Lower lobe of right lung (tissue), 2 donors: ENCODE measurements around the gene EXD3. TPM values are rescaled to one million over a fixed set of nuclear protein-coding genes. Genes with fewer than 3 reads are reported as not detected.

Source experiments
- ATAC-seq, 2 donors: fragments of 200-7000 bp; cut with Tn5 transposase; one replicate each; pipeline ENCODE4 v1.9.1; 2020 to 2022; ENCODE audit warnings: mild to moderate bottlenecking in 2 of 2, moderate library complexity in 2 of 2
- DNase-seq: peaks from one replicate; pipeline ENCODE4 v3.0.0-alpha.2; 2020
- H3K27ac ChIP-seq: fragments of 200-600 bp; one replicate; pipeline ENCODE4 v1.8.0; 2022
- H3K27me3 ChIP-seq: fragments of 200-600 bp; one replicate; pipeline ENCODE4 v1.8.0; 2022; ENCODE audit warnings: low read depth
- H3K36me3 ChIP-seq: fragments of 200-600 bp; one replicate; pipeline ENCODE4 v1.8.0; 2022; ENCODE audit warnings: mild to moderate bottlenecking
- H3K4me1 ChIP-seq: fragments of 200-600 bp; one replicate; pipeline ENCODE4 v1.8.0; 2022
- H3K4me3 ChIP-seq: fragments of 200-600 bp; one replicate; pipeline ENCODE4 v1.8.0; 2022; ENCODE audit warnings: mild to moderate bottlenecking
- H3K9me3 ChIP-seq: fragments of 200-600 bp; one replicate; pipeline ENCODE4 v1.8.0; 2022
- CTCF ChIP-seq: fragments of 200-600 bp; IDR thresholded peaks from one replicate; pipeline ENCODE4 v1.8.0; 2022; ENCODE audit warnings: antibody characterized with exemption, mild to moderate bottlenecking
- intact Hi-C: fragments of 100-400 bp; cut with DNase I; formaldehyde crosslinking; loops from one replicate; pipeline ENCODE4 v1.11.0; 2022
- total RNA-seq: library from RNA; stranded (reverse); fragmentation: NEBNext Ultra II Directional; extraction: Animal tissue kit (Norgen Biotek cat#: 25700); gene quantifications from one replicate; pipeline ENCODE4 v1.2.1, GENCODE V29; 2021
- donor health status: DM: no; HTN: yes; CAD: no; lungs with severe emphysema.

EXD3 gene
- total RNA-seq, 1 donor from 2014 or later, result 25.2 TPM

- Histone ChIP-seq H3K9me3 (no peaks in the 10 kb centered on the region), H3K36me3 (no peaks in the 10 kb centered on the region), H3K4me1 (peaks cover 27% of the 10 kb centered on the region), H3K27ac (peak within 1 kb of the TSS; percentile 69), H3K27me3 (no peaks in the 10 kb centered on the region), H3K4me3 (peak within 1 kb of the TSS; percentile 64)
- intact Hi-C loops, result no loop called here
- TF ChIP-seq CTCF, result no peak
- DNase-seq, result peak; percentile 95
- ATAC-seq, result peak; percentile 91
Observed at GRCh38 chr9:137459152-137459600, 36.2 kb upstream of the EXD3 start, which contains the start of gene NSMF. TSS of gene NSMF (minus strand) at chr9:137459334. CDS start at chr9:137459102, 232 bp downstream.

- H3K9me3 ChIP-seq, result no peaks in the 10 kb centered on the region
- H3K36me3 ChIP-seq, result no peaks in the 10 kb centered on the region
- ATAC-seq (no peak), DNase-seq (peak; percentile 57)
- H3K27ac ChIP-seq, result peak overlapping the region; percentile 69
- H3K27me3 ChIP-seq, result no peaks in the 10 kb centered on the region
- H3K4me1 ChIP-seq, result peaks cover 30% of the 10 kb centered on the region
- intact Hi-C loops, result no loop called here
- H3K4me3 ChIP-seq, result peak overlapping the region; percentile 64
- no peak for TF ChIP-seq CTCF
Observed at GRCh38 chr9:137458194-137459151, 35.5 kb upstream of the EXD3 start.

GRCh38 chr9:137457406-137458193 lies 34.6 kb upstream of the EXD3 start:
- DNase-seq (peak; percentile 48), ATAC-seq (no peak)
- TF ChIP-seq CTCF, result no peak
- intact Hi-C loops, result no loop called here
- peaks cover 34% of the 10 kb centered on the region for H3K4me1 ChIP-seq
- H3K4me3 ChIP-seq, result no peak overlapping the region
- H3K27me3 ChIP-seq, result no peaks in the 10 kb centered on the region
- H3K27ac ChIP-seq, result no peak overlapping the region
- H3K36me3 ChIP-seq, result no peaks in the 10 kb centered on the region
- no peaks in the 10 kb centered on the region for H3K9me3 ChIP-seq

GRCh38 chr9:137456864-137457405 lies 34.0 kb upstream of the EXD3 start:
- Histone ChIP-seq H3K4me3 (no peak overlapping the region), H3K27me3 (no peaks in the 10 kb centered on the region), H3K36me3 (no peaks in the 10 kb centered on the region), H3K27ac (no peak overlapping the region), H3K9me3 (no peaks in the 10 kb centered on the region), H3K4me1 (peaks cover 34% of the 10 kb centered on the region)
- TF ChIP-seq CTCF, result no peak
- DNase-seq (peak; percentile 40), ATAC-seq (no peak)
- intact Hi-C loops, result no loop called here
